ENCODE measurements around the gene C1orf122. TPM values are rescaled to one million over a fixed set of nuclear protein-coding genes. Genes with fewer than 3 reads are reported as not detected.

The C1orf122 gene
- total RNA-seq, 2 donors from 2014 or later = 21.1 to 21.8 TPM

Other genes starting within 250 kb of the C1orf122 start
- gene GNL2, start 211.9 kb upstream of the C1orf122 start, total RNA-seq = 10 to 100 TPM; 47.3 to 52.9 TPM
- not detected for gene RSPO1, start 172.9 kb upstream of the C1orf122 start, total RNA-seq
- gene CDCA8, start 115.3 kb upstream of the C1orf122 start, total RNA-seq = 10 to 100 TPM; 65.8 to 94.0 TPM
- under 1 TPM; 0.74 to 1.00 TPM for gene EPHA10, start 42.7 kb upstream of the C1orf122 start, total RNA-seq
- 1 to 10 TPM; 1.9 to 2.4 TPM for gene MANEAL, start 13.9 kb upstream of the C1orf122 start, total RNA-seq
- gene YRDC, start 418 bp downstream of the C1orf122 start, total RNA-seq = 10 to 100 TPM; 30.0 to 31.3 TPM
- gene MTF1, start 51.8 kb downstream of the C1orf122 start, total RNA-seq = 10 to 100 TPM; 26.8 to 28.1 TPM
- gene INPP5B, start 139.3 kb downstream of the C1orf122 start, total RNA-seq = 10 to 100 TPM; 44.7 to 53.6 TPM
- gene SF3A3, start 182.2 kb downstream of the C1orf122 start, total RNA-seq = 10 to 100 TPM; 67.9 to 81.4 TPM
- gene FHL3, start 197.7 kb downstream of the C1orf122 start, total RNA-seq = 10 to 100 TPM; 32.7 to 34.5 TPM
- gene UTP11, start 204.9 kb downstream of the C1orf122 start, total RNA-seq = 10 to 100 TPM; 28.4 to 31.7 TPM
- not detected for gene POU3F1, start 239.0 kb downstream of the C1orf122 start, total RNA-seq